Nephron progenitor cell (in vitro differentiated cells): ENCODE results near the gene USP36.
"Not testable (repeated sequence)": the region's sequence is repeated elsewhere in the genome, so short reads cannot be mapped to it uniquely, and the experiment has no call there.

Experiments
- DNase-seq: peaks from one replicate; pipeline ENCODE4 v3.0.0; 2021
- H3K27ac Mint-ChIP-seq: 2 replicates; pipeline ENCODE4 v1.8.0; 2021; ENCODE audit warnings: mild to moderate bottlenecking, moderate library complexity, mixed read lengths
- H3K27me3 Mint-ChIP-seq: 2 replicates; pipeline ENCODE4 v1.8.0; 2021; ENCODE audit warnings: mild to moderate bottlenecking, low read depth, mixed read lengths; ENCODE audit not compliant: poor library complexity
- H3K36me3 Mint-ChIP-seq: 2 replicates; pipeline ENCODE4 v1.8.0; 2021; ENCODE audit warnings: low read depth, mixed read lengths
- H3K4me1 Mint-ChIP-seq: 2 replicates; pipeline ENCODE4 v1.8.0; 2021; ENCODE audit warnings: mixed read lengths
- H3K4me3 Mint-ChIP-seq: 2 replicates; pipeline ENCODE4 v1.8.0; 2021; ENCODE audit warnings: mild to moderate bottlenecking, moderate library complexity, mixed read lengths
- H3K9me3 Mint-ChIP-seq: 2 replicates; pipeline ENCODE4 v1.8.0; 2021; ENCODE audit warnings: mild to moderate bottlenecking, moderate library complexity, mixed read lengths
- CTCF ChIP-seq: fragments of 200-600 bp; sonication (generic); IDR thresholded peaks from 2 replicates; pipeline ENCODE4 v1.5.0; 2021; ENCODE audit warnings: antibody characterized with exemption

Gene USP36

GRCh38 chr17:78879635-78880186 lies 39.1 kb upstream of the USP36 start:
- H3K27ac Mint-ChIP-seq = peak overlapping the region; percentile 82
- H3K27me3 Mint-ChIP-seq = peaks cover 2% of the 10 kb centered on the region
- H3K9me3 Mint-ChIP-seq = no peaks in the 10 kb centered on the region

GRCh38 chr17:78878871-78879527 lies 38.4 kb upstream of the USP36 start:
- TF ChIP-seq CTCF = no peak
- Mint-ChIP-seq H3K36me3 (peaks cover 5% of the 10 kb centered on the region), H3K4me1 (peaks cover 84% of the 10 kb centered on the region), H3K9me3 (no peaks in the 10 kb centered on the region), H3K27ac (peak overlapping the region; percentile 82), H3K4me3 (peak overlapping the region; percentile 62), H3K27me3 (peaks cover 2% of the 10 kb centered on the region)
- no peak for DNase-seq

More at GRCh38 chr17:78879635-78880186, 39.1 kb upstream of the USP36 start:
- DNase-seq = peak; percentile 35
- Mint-ChIP-seq H3K4me1 (peaks cover 84% of the 10 kb centered on the region), H3K36me3 (peaks cover 5% of the 10 kb centered on the region), H3K4me3 (peak overlapping the region; percentile 62)
- no peak for TF ChIP-seq CTCF

- no peak for DNase-seq
- no peak overlapping the region for H3K4me3 Mint-ChIP-seq
- H3K27ac Mint-ChIP-seq = peak overlapping the region; percentile 54
- no peaks in the 10 kb centered on the region for H3K9me3 Mint-ChIP-seq
- TF ChIP-seq CTCF = no peak
- peaks cover 2% of the 10 kb centered on the region for H3K27me3 Mint-ChIP-seq
- peaks cover 10% of the 10 kb centered on the region for H3K36me3 Mint-ChIP-seq
- peaks cover 84% of the 10 kb centered on the region for H3K4me1 Mint-ChIP-seq
These were observed 37.6 kb upstream of the USP36 start for GRCh38 chr17:78878261-78878660.

- H3K4me3 Mint-ChIP-seq, H3K9me3 Mint-ChIP-seq, DNase-seq, H3K27me3 Mint-ChIP-seq: not testable (repeated sequence)
- Mint-ChIP-seq H3K27ac (peak overlapping the region; percentile 66), H3K4me1 (peaks cover 72% of the 10 kb centered on the region), H3K36me3 (peaks cover 18% of the 10 kb centered on the region)
These were observed 36.4 kb upstream of the USP36 start for GRCh38 chr17:78876954-78877517.

GRCh38 chr17:78876094-78876597 lies 35.5 kb upstream of the USP36 start:
- H3K4me1 Mint-ChIP-seq = peaks cover 66% of the 10 kb centered on the region
- peak overlapping the region; percentile 19 for H3K4me3 Mint-ChIP-seq
- H3K27ac Mint-ChIP-seq = peak overlapping the region; percentile 91
- TF ChIP-seq CTCF = no peak
- H3K9me3 Mint-ChIP-seq = no peaks in the 10 kb centered on the region
- no peak for DNase-seq
- peaks cover 2% of the 10 kb centered on the region for H3K27me3 Mint-ChIP-seq
- peaks cover 22% of the 10 kb centered on the region for H3K36me3 Mint-ChIP-seq

GRCh38 chr17:78875363-78876093 lies 34.9 kb upstream of the USP36 start:
- peaks cover 2% of the 10 kb centered on the region for H3K27me3 Mint-ChIP-seq
- no peak overlapping the region for H3K4me3 Mint-ChIP-seq
- no peak for TF ChIP-seq CTCF
- DNase-seq = no peak
- peaks cover 27% of the 10 kb centered on the region for H3K36me3 Mint-ChIP-seq
- peak overlapping the region; percentile 91 for H3K27ac Mint-ChIP-seq
- peaks cover 66% of the 10 kb centered on the region for H3K4me1 Mint-ChIP-seq
- H3K9me3 Mint-ChIP-seq = no peaks in the 10 kb centered on the region
